ENCODE measurements around the gene PNKD.

- TF ChIP-seq EZH2 (IDR thresholded peaks at IDR 0.05) (no peak), CTCF (IDR thresholded peaks at IDR 0.05 in 2 of 3, conservative IDR thresholded peaks at IDR 0.05 in 1 of 3; ENCODE audit: borderline replicate concordance in 1 of 3, insufficient read depth in 1 of 3, low read depth in 2 of 3, low read length in 2 of 3) (no peak), EGR1 (IDR thresholded peaks at IDR 0.05; ENCODE audit: low read depth) (peak; percentile 83), ZNF274 (IDR thresholded peaks at IDR 0.05; ENCODE audit: low read depth, low read length) (no peak), POLR2AphosphoS5 (IDR thresholded peaks at IDR 0.05; ENCODE audit: low read depth, low read length) (peak; percentile 55), SIN3A (IDR thresholded peaks at IDR 0.05; ENCODE audit: low read depth) (no peak)
Observed at GRCh38 chr2:218322768-218323525, 52.6 kb downstream of the PNKD start.
